Transverse colon (tissue), 3 donors: ENCODE results near the gene NUCKS1.

Experiments
- EP300 ChIP-seq: sonication (generic); formaldehyde crosslinking; IDR thresholded peaks from one replicate; pipeline ENCODE4 v1.6.1; 2017; ENCODE audit warnings: antibody characterized with exemption, low read depth
- POLR2A ChIP-seq: fragments of 450-650 bp; IDR thresholded peaks from one replicate; pipeline ENCODE4 v1.6.1; 2016; ENCODE audit warnings: antibody characterized with exemption, mild to moderate bottlenecking, moderate library complexity
- TF ChIP-seq, protein P1 (sequence below), 5 experiments: fragments of 200-600 bp in 3 of 5; fragments of 450-650 bp in 2 of 5; sonication (generic) in 3 of 5; IDR thresholded peaks; 1 replicate in 2 of 5; 2 replicates in 3 of 5; pipeline ENCODE4 v1.5.1; 2016 to 2017; ENCODE audit warnings: antibody characterized with exemption in 5 of 5, inconsistent platforms in 3 of 5, mild to moderate bottlenecking in 2 of 5, moderate library complexity in 1 of 5

DNA sequence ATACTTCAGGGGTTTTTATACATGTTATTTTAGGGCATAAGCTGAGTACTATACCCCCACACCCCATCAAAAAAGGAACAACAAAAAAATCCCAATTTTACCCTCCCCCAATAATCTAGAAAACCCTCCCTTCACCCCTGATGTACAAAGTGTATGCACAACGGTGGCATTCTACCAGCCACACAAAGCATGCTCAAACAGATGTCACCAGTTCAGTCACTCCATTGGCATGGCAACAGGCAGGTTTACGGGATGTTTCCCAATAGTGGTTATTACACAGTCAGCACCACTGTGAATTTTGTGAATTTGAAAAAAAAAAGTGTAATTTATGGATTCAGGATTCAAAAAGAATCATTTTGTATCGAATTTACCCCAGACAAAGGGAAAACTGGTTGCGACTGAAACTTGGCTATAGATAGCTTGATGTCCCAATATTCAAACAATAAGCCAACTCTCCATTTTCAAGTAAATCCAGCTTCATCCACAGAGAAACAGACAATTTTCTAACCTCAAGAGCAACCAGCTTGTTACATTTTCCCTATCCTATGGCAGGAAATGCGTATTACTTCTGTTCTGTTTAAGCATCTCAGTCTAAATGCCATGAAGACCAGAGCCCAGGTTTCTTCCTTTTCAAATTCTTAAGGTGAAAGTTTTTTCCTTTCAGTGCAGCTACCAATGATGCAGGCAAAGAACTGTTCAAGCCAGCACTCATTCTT lies 35.6 kb downstream of the NUCKS1 start:
- TF ChIP-seq, protein P1, sequence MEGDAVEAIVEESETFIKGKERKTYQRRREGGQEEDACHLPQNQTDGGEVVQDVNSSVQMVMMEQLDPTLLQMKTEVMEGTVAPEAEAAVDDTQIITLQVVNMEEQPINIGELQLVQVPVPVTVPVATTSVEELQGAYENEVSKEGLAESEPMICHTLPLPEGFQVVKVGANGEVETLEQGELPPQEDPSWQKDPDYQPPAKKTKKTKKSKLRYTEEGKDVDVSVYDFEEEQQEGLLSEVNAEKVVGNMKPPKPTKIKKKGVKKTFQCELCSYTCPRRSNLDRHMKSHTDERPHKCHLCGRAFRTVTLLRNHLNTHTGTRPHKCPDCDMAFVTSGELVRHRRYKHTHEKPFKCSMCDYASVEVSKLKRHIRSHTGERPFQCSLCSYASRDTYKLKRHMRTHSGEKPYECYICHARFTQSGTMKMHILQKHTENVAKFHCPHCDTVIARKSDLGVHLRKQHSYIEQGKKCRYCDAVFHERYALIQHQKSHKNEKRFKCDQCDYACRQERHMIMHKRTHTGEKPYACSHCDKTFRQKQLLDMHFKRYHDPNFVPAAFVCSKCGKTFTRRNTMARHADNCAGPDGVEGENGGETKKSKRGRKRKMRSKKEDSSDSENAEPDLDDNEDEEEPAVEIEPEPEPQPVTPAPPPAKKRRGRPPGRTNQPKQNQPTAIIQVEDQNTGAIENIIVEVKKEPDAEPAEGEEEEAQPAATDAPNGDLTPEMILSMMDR (IDR thresholded peaks at IDR 0.05): no peak
- no peak for TF ChIP-seq POLR2A
- no peak for TF ChIP-seq EP300
